ENCODE data around the gene ABL1.
A peak's percentile ranks its signal among the peaks of the same experiment; 100 is the strongest.

GRCh38 chr9:130834371-130835336 is at the start of gene ABL1:
- TF ChIP-seq CTCF (IDR thresholded peaks at IDR 0.05): peak in 2 of 5 experiments; percentile 17 to 34
- peak in 1 of 2 donors; percentile 73 for TF ChIP-seq EP300 (IDR thresholded peaks at IDR 0.05)
